NT2/D1 (cell line): ENCODE results near the gene ARHGAP24.

ENCODE experiments used
- SUZ12 ChIP-seq: IDR thresholded peaks from 2 replicates; pipeline ENCODE4 v1.6.1; 2011; ENCODE audit not compliant: insufficient read length, insufficient read depth; ENCODE audit errors: extremely low read depth
- YY1 ChIP-seq: IDR thresholded peaks from 2 replicates; pipeline ENCODE4 v1.6.1; 2011; ENCODE audit not compliant: insufficient read length, insufficient read depth
- ZNF274 ChIP-seq: IDR thresholded peaks from 2 replicates; pipeline ENCODE4 v1.6.1; 2011; ENCODE audit warnings: mild to moderate bottlenecking, low read depth, low read length

DNA sequence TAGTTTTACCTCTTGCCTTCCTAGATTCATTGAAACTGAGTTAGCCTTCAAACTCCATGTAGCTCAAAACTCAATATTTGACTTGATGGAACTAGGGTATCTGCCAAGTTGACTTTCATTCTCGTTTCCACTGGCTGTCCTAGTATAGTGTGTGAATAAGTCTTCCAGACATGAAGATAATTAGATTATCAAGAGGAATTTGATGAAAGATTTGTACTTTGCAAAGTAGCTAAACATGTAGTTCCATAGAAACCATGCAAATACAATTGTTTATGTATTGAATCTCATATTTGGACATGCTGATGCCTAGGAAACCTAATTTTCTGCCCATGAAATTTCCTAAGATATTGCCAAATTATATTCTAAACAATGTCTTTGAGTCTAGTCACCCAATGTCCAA lies 297.5 kb downstream of the ARHGAP24 start:
- TF ChIP-seq ZNF274: no peak
- no peak for TF ChIP-seq YY1
- TF ChIP-seq SUZ12: no peak
